Keratinocyte (primary cell): ENCODE data around the gene TBL1XR1. TPM values are rescaled to one million over a fixed set of nuclear protein-coding genes. Genes with fewer than 3 reads are reported as not detected.

Source experiments
- DNase-seq: peaks from one replicate; pipeline ENCODE4 v3.0.0-alpha.2; 2011; ENCODE audit warnings: low read depth, missing footprints, low spot score
- FAIRE-seq: peaks from 2 replicates; lab custom pipeline; 2011; peaks lifted over from hg19 to GRCh38; lab: Jason Lieb, UNC
- H2AFZ ChIP-seq: 2 replicates; pipeline ENCODE4 v1.6.0; 2012; ENCODE audit warnings: low read length, control low read depth, inconsistent platforms; ENCODE audit not compliant: control insufficient read depth
- H3K27ac ChIP-seq: 2 replicates; pipeline ENCODE4 v1.5.1; 2011; ENCODE audit warnings: low read length; ENCODE audit not compliant: control insufficient read depth, insufficient read depth
- H3K27me3 ChIP-seq: 3 replicates; pipeline ENCODE4 v1.6.0; 2011; ENCODE audit warnings: low read length; ENCODE audit not compliant: control insufficient read depth, insufficient read depth; ENCODE audit errors: extremely low read depth
- H3K36me3 ChIP-seq, 2 experiments: 2 replicates in 1 of 2; 3 replicates in 1 of 2; pipeline ENCODE4 v1.5.1; 2011; ENCODE audit warnings: low read length in 2 of 2, mild to moderate bottlenecking in 1 of 2; ENCODE audit not compliant: control insufficient read depth in 2 of 2, insufficient read depth in 2 of 2; ENCODE audit errors: extremely low read depth in 1 of 2
- H3K4me1 ChIP-seq: 3 replicates; pipeline ENCODE4 v1.5.1; 2011; ENCODE audit warnings: low read length; ENCODE audit not compliant: control insufficient read depth, insufficient read depth; ENCODE audit errors: extremely low read depth
- H3K4me2 ChIP-seq: 3 replicates; pipeline ENCODE4 v1.6.0; 2011; ENCODE audit warnings: low read depth, low read length; ENCODE audit not compliant: control insufficient read depth, insufficient read depth; ENCODE audit errors: extremely low read depth
- H3K4me3 ChIP-seq, 3 experiments: fragments of 200-600 bp in 1 of 3; sonication (generic) in 1 of 3; 2 replicates in 2 of 3; 3 replicates in 1 of 3; pipeline ENCODE4 v1.5.1; 2011 to 2016; ENCODE audit warnings: low read length in 3 of 3, mild to moderate bottlenecking in 3 of 3, control low read depth in 2 of 3, inconsistent platforms in 1 of 3, low read depth in 1 of 3, mixed read lengths in 1 of 3, mixed run types in 1 of 3, moderate library complexity in 1 of 3; ENCODE audit not compliant: control insufficient read depth in 2 of 3, insufficient read depth in 2 of 3; ENCODE audit errors: extremely low read depth in 1 of 3
- H3K79me2 ChIP-seq: 2 replicates; pipeline ENCODE4 v1.6.0; 2012; ENCODE audit warnings: low read length; ENCODE audit not compliant: control insufficient read depth, insufficient read depth
- H3K9ac ChIP-seq: 3 replicates; pipeline ENCODE4 v1.6.0; 2011; ENCODE audit warnings: low read length; ENCODE audit not compliant: control insufficient read depth, insufficient read depth; ENCODE audit errors: extremely low read depth
- H3K9me1 ChIP-seq: 3 replicates; pipeline ENCODE4 v1.6.0; 2011; ENCODE audit warnings: low read length; ENCODE audit not compliant: control insufficient read depth, insufficient read depth; ENCODE audit errors: extremely low read depth
- H3K9me3 ChIP-seq: 2 replicates; pipeline ENCODE4 v1.5.1; 2012; ENCODE audit warnings: low read depth, low read length; ENCODE audit not compliant: control insufficient read depth
- H4K20me1 ChIP-seq: 3 replicates; pipeline ENCODE4 v1.6.0; 2011; ENCODE audit warnings: low read length; ENCODE audit not compliant: control insufficient read depth, insufficient read depth; ENCODE audit errors: extremely low read depth
- EZH2 ChIP-seq: IDR thresholded peaks from one replicate; pipeline ENCODE4 v1.6.1; 2012; ENCODE audit warnings: inconsistent platforms, mild to moderate bottlenecking, low read length, moderate library complexity
- dilution Hi-C: fragments of 300-500 bp; cut with MboI; formaldehyde crosslinking; loops from one replicate; pipeline ENCODE4 v1.7.0; 2020; ENCODE audit warnings: low sequenced_read_pairs; ENCODE audit not compliant: extremely low pct_ligation_motif_present
- polyA plus RNA-seq, 5 experiments: library from polyadenylated mRNA; depleted of rRNA in 3 of 5; stranded (reverse) in 3 of 5; stranded (forward) in 1 of 5; unstranded in 1 of 5; fragments of >200 nt; gene quantifications; 1 replicate in 1 of 5; 2 replicates in 3 of 5; 3 replicates in 1 of 5; pipeline versions ENCODE4 v1.2.1 to v1.2.3, GENCODE V29; 2011 to 2012; ENCODE audit warnings: missing spikeins in 2 of 5, low read depth in 1 of 5, low replicate concordance in 1 of 5
- TF ChIP-seq, protein P1 (sequence below), 3 experiments: IDR thresholded peaks in 1 of 3; conservative IDR thresholded peaks in 1 of 3; optimal IDR thresholded peaks in 1 of 3; 2 replicates in 2 of 3; 3 replicates in 1 of 3; pipeline versions ENCODE3 to v1.5.1; 2011; ENCODE audit warnings: low read length in 3 of 3, mild to moderate bottlenecking in 3 of 3, moderate library complexity in 2 of 3, control low read depth in 1 of 3, inconsistent platforms in 1 of 3; ENCODE audit not compliant: insufficient read depth in 2 of 3; ENCODE audit errors: extremely low read depth in 1 of 3

Gene TBL1XR1
- polyA plus RNA-seq, 1 donor (not counting 4 experiments of a cell fraction or from before 2014, with no cell fraction given) = 169 TPM

DNA sequence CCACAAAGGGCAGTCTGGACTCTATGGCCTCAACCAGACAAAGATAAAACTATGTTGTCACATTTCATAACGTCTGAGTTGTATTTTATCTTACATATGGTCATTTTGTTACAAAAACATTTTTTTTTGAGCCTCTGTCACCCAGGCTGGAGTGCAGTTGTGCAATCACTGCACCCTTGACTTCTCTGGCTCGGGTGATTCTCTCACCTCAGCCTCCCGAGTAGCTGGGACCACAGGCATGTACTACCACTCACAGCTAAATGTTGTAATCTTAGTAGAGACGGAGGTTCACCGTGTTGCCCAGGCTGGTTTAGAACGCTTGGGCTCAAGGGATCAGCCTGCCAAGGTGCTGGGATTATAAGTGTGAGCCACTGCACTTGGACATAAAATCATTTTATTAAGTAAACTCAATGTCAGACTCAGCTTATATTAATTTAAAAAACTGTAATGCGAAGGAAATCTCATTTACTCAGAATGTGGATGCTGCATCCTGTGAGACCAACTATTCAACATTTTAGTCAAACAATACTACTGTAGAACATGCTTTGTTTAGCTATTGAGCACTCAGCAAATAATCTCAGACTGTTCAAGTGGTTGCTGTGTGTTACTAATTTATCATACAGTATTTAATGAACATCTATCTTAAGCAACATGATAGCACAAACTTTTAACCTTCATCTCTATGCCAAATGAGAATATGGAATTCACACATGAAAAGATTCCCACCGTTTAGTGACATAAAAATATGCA, 209.2 kb downstream of the TBL1XR1 start:
- TF ChIP-seq EZH2 = no peak
- TF ChIP-seq, protein P1, sequence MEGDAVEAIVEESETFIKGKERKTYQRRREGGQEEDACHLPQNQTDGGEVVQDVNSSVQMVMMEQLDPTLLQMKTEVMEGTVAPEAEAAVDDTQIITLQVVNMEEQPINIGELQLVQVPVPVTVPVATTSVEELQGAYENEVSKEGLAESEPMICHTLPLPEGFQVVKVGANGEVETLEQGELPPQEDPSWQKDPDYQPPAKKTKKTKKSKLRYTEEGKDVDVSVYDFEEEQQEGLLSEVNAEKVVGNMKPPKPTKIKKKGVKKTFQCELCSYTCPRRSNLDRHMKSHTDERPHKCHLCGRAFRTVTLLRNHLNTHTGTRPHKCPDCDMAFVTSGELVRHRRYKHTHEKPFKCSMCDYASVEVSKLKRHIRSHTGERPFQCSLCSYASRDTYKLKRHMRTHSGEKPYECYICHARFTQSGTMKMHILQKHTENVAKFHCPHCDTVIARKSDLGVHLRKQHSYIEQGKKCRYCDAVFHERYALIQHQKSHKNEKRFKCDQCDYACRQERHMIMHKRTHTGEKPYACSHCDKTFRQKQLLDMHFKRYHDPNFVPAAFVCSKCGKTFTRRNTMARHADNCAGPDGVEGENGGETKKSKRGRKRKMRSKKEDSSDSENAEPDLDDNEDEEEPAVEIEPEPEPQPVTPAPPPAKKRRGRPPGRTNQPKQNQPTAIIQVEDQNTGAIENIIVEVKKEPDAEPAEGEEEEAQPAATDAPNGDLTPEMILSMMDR (optimal IDR thresholded peaks at IDR 0.05 in 1 of 3, IDR thresholded peaks at IDR 0.05 in 1 of 3, conservative IDR thresholded peaks at IDR 0.05 in 1 of 3; ENCODE audit: extremely low read depth in 1 of 3, insufficient read depth in 2 of 3, low read length in 3 of 3) = no peak
- Histone ChIP-seq H2AFZ (no peak overlapping the region), H3K27me3 (no peaks in the 10 kb centered on the region), H3K27ac (no peak overlapping the region), H4K20me1 (no peaks in the 10 kb centered on the region), H3K4me3 (no peak overlapping the region), H3K36me3 (no peaks in the 10 kb centered on the region), H3K4me2 (no peak overlapping the region), H3K9me3 (no peaks in the 10 kb centered on the region), H3K9me1 (no peaks in the 10 kb centered on the region), H3K4me1 (no peaks in the 10 kb centered on the region), H3K9ac (no peak overlapping the region), H3K79me2 (no peaks in the 10 kb centered on the region)
- DNase-seq (no peak), FAIRE-seq (no peak)
- dilution Hi-C loops = no loop called here

DNA sequence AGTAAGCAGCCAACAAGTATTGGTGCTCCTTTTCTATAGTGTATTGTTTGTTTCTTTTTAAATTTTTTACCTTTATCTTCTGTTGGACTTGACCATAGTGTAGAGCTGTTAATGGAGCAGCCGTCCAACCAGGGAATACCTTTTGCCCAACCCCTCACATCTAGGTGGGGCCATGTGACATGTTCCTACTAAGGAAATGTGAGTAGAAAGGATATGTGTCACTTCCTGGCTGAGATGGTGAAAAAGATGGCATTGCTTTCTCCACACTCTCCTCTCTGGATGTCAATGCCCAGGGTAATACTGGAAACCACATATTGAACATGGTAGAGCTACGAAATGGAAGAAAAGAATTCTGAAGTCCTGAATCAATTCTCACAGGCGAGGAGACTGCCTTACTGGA, 218.8 kb downstream of the TBL1XR1 start:
- H2AFZ ChIP-seq = peak overlapping the region; percentile 0
- no peak overlapping the region for H3K9ac ChIP-seq
- peaks cover 9% of the 10 kb centered on the region for H3K4me1 ChIP-seq
- no peaks in the 10 kb centered on the region for H3K9me3 ChIP-seq
- FAIRE-seq = no peak
- H3K4me3 ChIP-seq = no peak overlapping the region
- H3K36me3 ChIP-seq = no peaks in the 10 kb centered on the region
- no peak for TF ChIP-seq EZH2
- TF ChIP-seq, protein P1 (optimal IDR thresholded peaks at IDR 0.05 in 1 of 3, IDR thresholded peaks at IDR 0.05 in 1 of 3, conservative IDR thresholded peaks at IDR 0.05 in 1 of 3; ENCODE audit: extremely low read depth in 1 of 3, insufficient read depth in 2 of 3, low read length in 3 of 3) = no peak
- no peak overlapping the region for H3K4me2 ChIP-seq
- no peaks in the 10 kb centered on the region for H3K79me2 ChIP-seq
- dilution Hi-C loops = no loop called here
- H4K20me1 ChIP-seq = no peaks in the 10 kb centered on the region
- H3K27me3 ChIP-seq = no peaks in the 10 kb centered on the region
- H3K27ac ChIP-seq = no peak overlapping the region
- DNase-seq = no peak
- no peaks in the 10 kb centered on the region for H3K9me1 ChIP-seq
